ENCODE results near the gene ITGA1.
A peak's percentile ranks its signal among the peaks of the same experiment; 100 is the strongest.
"Not testable (repeated sequence)": the region's sequence is repeated elsewhere in the genome, so short reads cannot be mapped to it uniquely, and the experiment has no call there.

The ITGA1 gene

GRCh38 chr5:52841114-52841513 lies 53.4 kb downstream of the ITGA1 start:
- TF ChIP-seq CTCF (IDR thresholded peaks at IDR 0.05; ENCODE audit: low read length, missing control alignments), result no peak

GRCh38 chr5:52842111-52842510 lies 54.4 kb downstream of the ITGA1 start:
- no peak for TF ChIP-seq CTCF (IDR thresholded peaks at IDR 0.05; ENCODE audit: low read length, missing control alignments)
- DNase-seq (ENCODE audit: low read depth), result no peak
- no peak overlapping the region for H3K4me3 ChIP-seq (replicated peaks; ENCODE audit: low read depth, low read length)

More at GRCh38 chr5:52841114-52841513, 53.4 kb downstream of the ITGA1 start:
- DNase-seq (ENCODE audit: low read depth), result no peak
- H3K4me3 ChIP-seq (replicated peaks; ENCODE audit: low read depth, low read length), result no peak overlapping the region

GRCh38 chr5:52844885-52845284 lies 57.2 kb downstream of the ITGA1 start:
- no peak for TF ChIP-seq CTCF (IDR thresholded peaks at IDR 0.05; ENCODE audit: low read length, missing control alignments)
- peak; percentile 54 for DNase-seq (ENCODE audit: low read depth)
- no peak overlapping the region for H3K4me3 ChIP-seq (replicated peaks; ENCODE audit: low read depth, low read length)

DNA sequence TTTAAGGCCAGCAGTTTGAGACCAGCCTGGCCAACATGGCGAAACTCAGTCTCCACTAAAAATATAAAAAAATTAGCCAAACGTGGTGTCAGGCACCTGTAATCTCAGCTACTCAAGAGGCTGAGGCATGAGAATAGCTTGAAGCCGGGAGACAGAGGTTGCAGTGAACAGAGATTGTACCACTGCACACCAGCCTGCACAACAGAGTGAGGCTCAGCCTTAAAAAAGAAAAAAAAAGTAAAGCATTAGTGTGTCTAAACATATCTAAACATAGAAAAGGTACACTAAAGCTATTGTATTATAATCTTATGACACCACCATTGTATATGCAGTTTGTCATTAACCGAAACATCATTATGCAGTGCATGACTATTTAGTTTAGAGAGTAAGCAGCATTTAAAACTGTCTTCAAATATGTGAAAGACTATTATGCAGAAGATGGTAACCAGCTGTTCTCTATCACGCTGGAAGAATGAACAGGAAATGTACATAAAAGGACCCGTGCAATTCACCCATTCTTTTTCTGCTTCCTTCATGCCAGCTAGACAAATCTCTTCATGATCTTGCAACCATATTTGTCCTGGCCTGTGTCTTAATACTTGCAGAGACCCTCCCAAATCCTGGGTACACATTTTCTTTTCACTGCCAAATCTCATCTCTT lies 58.6 kb downstream of the ITGA1 start:
- peak; percentile 68 for DNase-seq (ENCODE audit: low read depth)

DNA sequence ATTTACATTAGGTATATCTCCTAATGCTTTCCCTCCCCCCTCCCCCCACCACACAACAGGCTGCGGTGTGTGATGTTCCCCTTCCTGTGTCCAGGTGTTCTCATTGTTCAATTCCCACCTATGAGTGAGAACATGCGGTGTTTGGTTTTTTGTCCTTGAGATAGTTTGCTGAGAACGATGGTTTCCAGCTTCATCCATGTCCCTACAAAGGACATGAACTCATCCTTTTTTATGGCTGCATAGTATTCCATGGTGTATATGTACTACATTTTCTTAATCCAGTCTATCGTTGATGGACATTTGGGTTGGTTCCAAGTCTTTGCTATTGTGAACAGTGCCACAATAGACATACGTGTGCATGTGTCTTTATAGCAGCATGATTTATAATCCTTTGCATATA lies 61.0 kb downstream of the ITGA1 start:
- DNase-seq (ENCODE audit: low read depth); H3K4me3 ChIP-seq (replicated peaks; ENCODE audit: low read depth, low read length): not testable (repeated sequence)

More for the DNA sequence above, 58.6 kb downstream of the ITGA1 start:
- TF ChIP-seq CTCF (IDR thresholded peaks at IDR 0.05; ENCODE audit: low read length, missing control alignments), result no peak
- no peak overlapping the region for H3K4me3 ChIP-seq (replicated peaks; ENCODE audit: low read depth, low read length)

DNA sequence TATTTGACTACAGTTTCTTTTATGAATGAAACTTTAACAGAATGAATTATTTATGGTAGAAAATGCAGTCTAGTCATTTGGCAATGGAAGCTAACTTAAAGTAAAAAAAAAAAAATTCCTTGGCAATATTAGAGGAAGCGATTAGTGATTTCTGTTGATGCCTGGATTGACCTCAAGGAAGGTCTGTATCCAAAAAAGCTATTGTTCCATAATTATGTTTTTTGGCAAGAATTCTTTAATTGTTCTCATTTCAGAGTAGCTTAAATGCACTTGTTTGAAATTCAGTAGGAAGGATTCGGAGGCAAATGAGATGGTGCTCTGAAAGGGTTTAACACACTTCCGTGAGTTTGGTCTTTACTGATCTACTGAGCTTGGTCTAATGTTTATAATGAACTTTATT lies 61.8 kb downstream of the ITGA1 start:
- TF ChIP-seq CTCF (IDR thresholded peaks at IDR 0.05; ENCODE audit: low read length, missing control alignments), result no peak
- no peak for DNase-seq (ENCODE audit: low read depth)
- H3K4me3 ChIP-seq (replicated peaks; ENCODE audit: low read depth, low read length), result no peak overlapping the region

GRCh38 chr5:52853650-52854049 lies 65.9 kb downstream of the ITGA1 start:
- TF ChIP-seq CTCF (IDR thresholded peaks at IDR 0.05; ENCODE audit: low read length, missing control alignments), result no peak
- DNase-seq (ENCODE audit: low read depth), result no peak
- no peak overlapping the region for H3K4me3 ChIP-seq (replicated peaks; ENCODE audit: low read depth, low read length)
